HepG2 (cell line): ENCODE measurements around the gene LSM12. TPM values are rescaled to one million over a fixed set of nuclear protein-coding genes. Genes with fewer than 3 reads are reported as not detected.

Source experiments
- ATAC-seq: fragments of 200-7000 bp; cut with Tn5 transposase; 3 replicates; pipeline ENCODE4 v1.9.1; 2020; ENCODE audit warnings: mild to moderate bottlenecking, moderate library complexity
- BruUV-seq: library from RNA; stranded (reverse); fragments of 400-500 nt; replicated peaks from 2 replicates; lab custom pipeline; 2021; lab: Mats Ljungman, UMichigan
- CTCF ChIA-PET: fragments of 300-600 bp; formaldehyde crosslinking; extraction: SDS; loops from one replicate; lab custom pipeline; 2021; ENCODE audit warnings: low total read pairs, inconsistent platforms, low intra/inter-chr PET ratio; lab: Yijun Ruan, JAX
- POLR2A ChIA-PET: fragments of 350-600 bp; sonication (Branson Sonifier 250); formaldehyde crosslinking; loops from one replicate; lab custom pipeline; 2020; ENCODE audit warnings: antibody characterized with exemption, inconsistent platforms; lab: Yijun Ruan, JAX
- DNase-seq: peaks from one replicate; pipeline ENCODE4 v3.0.0-alpha.2; 2015; ENCODE audit warnings: low spot score
- FAIRE-seq: peaks from 3 replicates; lab custom pipeline; 2011; peaks lifted over from hg19 to GRCh38; lab: Jason Lieb, UNC
- H2AFZ ChIP-seq: one replicate; pipeline ENCODE4 v1.6.1; 2011; ENCODE audit warnings: low read length, inconsistent platforms
- H3K27ac ChIP-seq: fragments of 300-600 bp; 3 replicates; pipeline ENCODE4 v1.8.0; 2011; ENCODE audit warnings: mixed run types, mild to moderate bottlenecking, mixed read lengths, low read length, inconsistent platforms; ENCODE audit not compliant: insufficient read depth; ENCODE audit errors: extremely low read length
- H3K27me3 ChIP-seq, 2 experiments: fragments of 200-600 bp in 1 of 2; 2 replicates in 1 of 2; 3 replicates in 1 of 2; pipeline versions ENCODE4 v1.6.0 to v1.8.0; 2011; ENCODE audit warnings: low read length in 2 of 2, mild to moderate bottlenecking in 2 of 2, moderate library complexity in 2 of 2, inconsistent platforms in 1 of 2; ENCODE audit not compliant: insufficient read depth in 2 of 2, control insufficient read depth in 1 of 2
- H3K36me3 ChIP-seq, 2 experiments: fragments of 200-600 bp in 1 of 2; replicated peaks in 1 of 2; 2 replicates in 1 of 2; 3 replicates in 1 of 2; pipeline versions ENCODE4 v1.5.1 to v1.8.0; 2011; ENCODE audit warnings: low read length in 2 of 2, inconsistent platforms in 1 of 2; ENCODE audit not compliant: insufficient read depth in 2 of 2, control insufficient read depth in 1 of 2
- H3K4me1 ChIP-seq: 2 replicates; pipeline ENCODE4 v1.5.1; 2012; ENCODE audit warnings: low read length, inconsistent platforms; ENCODE audit not compliant: insufficient read depth
- H3K4me2 ChIP-seq: 2 replicates; pipeline ENCODE4 v1.6.0; 2011; ENCODE audit warnings: low read depth, low read length, inconsistent platforms
- H3K4me3 ChIP-seq, 3 experiments: fragments of 200-600 bp in 1 of 3; sonication (generic), shearing (Covaris generic) in 1 of 3; replicated peaks in 1 of 3; 2 replicates each; pipeline ENCODE4 v1.5.1; 2011 to 2016; ENCODE audit warnings: low read length in 3 of 3, inconsistent platforms in 2 of 3, low read depth in 2 of 3, mild to moderate bottlenecking in 2 of 3, control low read depth in 1 of 3, mixed read lengths in 1 of 3; ENCODE audit not compliant: insufficient read depth in 1 of 3
- H3K79me2 ChIP-seq: one replicate; pipeline ENCODE4 v1.6.1; 2011; ENCODE audit warnings: low read length, inconsistent platforms; ENCODE audit not compliant: insufficient read depth
- H3K9ac ChIP-seq: 2 replicates; pipeline ENCODE4 v1.6.0; 2011; ENCODE audit warnings: mild to moderate bottlenecking, low read depth, low read length, inconsistent platforms; ENCODE audit not compliant: insufficient read depth
- H3K9me3 ChIP-seq: 2 replicates; pipeline ENCODE4 v1.5.1; 2012; ENCODE audit warnings: mild to moderate bottlenecking, low read length
- H4K20me1 ChIP-seq: 2 replicates; pipeline ENCODE4 v1.6.0; 2011; ENCODE audit warnings: inconsistent platforms, mild to moderate bottlenecking, low read length, moderate library complexity; ENCODE audit not compliant: insufficient read depth
- BORCS8-MEF2B ChIP-seq: sonication (generic); formaldehyde crosslinking; IDR thresholded peaks from 2 replicates; pipeline ENCODE4 v1.8.0; 2022; ENCODE audit warnings: mild to moderate bottlenecking, missing genetic modification reagents
- GATAD1 ChIP-seq: IDR thresholded peaks from 2 replicates; pipeline ENCODE4 v1.6.1; 2016; ENCODE audit warnings: missing genetic modification reagents, missing compliant biosample characterization
- MEIS2 ChIP-seq: sonication (generic); formaldehyde crosslinking; IDR thresholded peaks from 2 replicates; pipeline ENCODE4 v1.9.0; 2021; ENCODE audit warnings: mild to moderate bottlenecking, missing genetic modification reagents
- PITX1 ChIP-seq: sonication (generic); formaldehyde crosslinking; IDR thresholded peaks from 2 replicates; pipeline ENCODE4 v1.5.1; 2020; ENCODE audit warnings: mild to moderate bottlenecking, missing genetic modification reagents
- POLR2A ChIP-seq, 2 experiments: IDR thresholded peaks; 2 replicates each; pipeline ENCODE4 v1.6.1; 2011; ENCODE audit warnings: low read depth in 2 of 2, low read length in 2 of 2, mild to moderate bottlenecking in 1 of 2, moderate library complexity in 1 of 2; ENCODE audit not compliant: insufficient read depth in 1 of 2
- POLR2G ChIP-seq: fragments of 200-400 bp; formaldehyde crosslinking; IDR thresholded peaks from 2 replicates; pipeline ENCODE4 v1.6.1; 2018; ENCODE audit warnings: mild to moderate bottlenecking, low read depth, low read length, moderate library complexity
- PTBP1 ChIP-seq: fragments of 200-400 bp; formaldehyde crosslinking; IDR thresholded peaks from 2 replicates; pipeline ENCODE4 v1.6.1; 2018; ENCODE audit warnings: low read length, low read depth; ENCODE audit not compliant: poor library complexity, severe bottlenecking
- ZFP36L2 ChIP-seq: sonication (generic); formaldehyde crosslinking; IDR thresholded peaks from 2 replicates; pipeline ENCODE4 v1.4.0; 2020; ENCODE audit warnings: missing genetic modification reagents
- ZNF484 ChIP-seq: sonication (generic); formaldehyde crosslinking; IDR thresholded peaks from 2 replicates; pipeline ENCODE4 v1.5.1; 2020; ENCODE audit warnings: mild to moderate bottlenecking, low read depth, missing genetic modification reagents, borderline replicate concordance
- ZNF576 ChIP-seq: sonication (generic); formaldehyde crosslinking; IDR thresholded peaks from 2 replicates; pipeline ENCODE4 v1.4.0; 2020; ENCODE audit warnings: mild to moderate bottlenecking, missing genetic modification reagents
- ZNF7 ChIP-seq: IDR thresholded peaks from 2 replicates; pipeline ENCODE4 v1.6.1; 2016; ENCODE audit warnings: missing biosample characterization, missing genetic modification reagents
- ZNF747 ChIP-seq: sonication (generic); formaldehyde crosslinking; IDR thresholded peaks from 2 replicates; pipeline ENCODE4 v1.8.1; 2023; ENCODE audit warnings: missing genetic modification reagents, mild to moderate bottlenecking, borderline replicate concordance
- ZNF768 ChIP-seq: sonication (generic); formaldehyde crosslinking; IDR thresholded peaks from 2 replicates; pipeline ENCODE4 v1.4.0; 2020; ENCODE audit warnings: missing genetic modification reagents
- ZNF777 ChIP-seq: sonication (generic); formaldehyde crosslinking; IDR thresholded peaks from 2 replicates; pipeline ENCODE4 v1.4.0; 2020; ENCODE audit warnings: missing genetic modification reagents
- ZNF883 ChIP-seq: sonication (generic); formaldehyde crosslinking; IDR thresholded peaks from 2 replicates; pipeline ENCODE4 v1.5.1; 2020; ENCODE audit warnings: mild to moderate bottlenecking, missing genetic modification reagents; ENCODE audit errors: not compliant biosample characterization
- ZUFSP ChIP-seq: sonication (generic); formaldehyde crosslinking; IDR thresholded peaks from 2 replicates; pipeline ENCODE4 v1.9.0; 2021; ENCODE audit warnings: missing genetic modification reagents, mild to moderate bottlenecking, borderline replicate concordance
- WGBS: methylation state at CpG from one replicate; pipeline ENCODE4 v1.1.6; 2017; ENCODE audit warnings: low lambda C conversion rate; 5-methylcytosine and 5-hydroxymethylcytosine counted together
- in situ Hi-C: cut with HindIII; loops from 2 replicates; pipeline ENCODE4 v1.10.0; 2017; ENCODE audit warnings: low pct_unique_long_range_greater_than_20kb; ENCODE audit not compliant: extremely low pct_ligation_motif_present
- intact Hi-C: fragments of 100-400 bp; cut with micrococcal nuclease; formaldehyde crosslinking; loops from one replicate; pipeline ENCODE4 v1.10.0; 2022; ENCODE audit not compliant: unreplicated experiment
- polyA plus RNA-seq, 8 experiments: library from polyadenylated mRNA; depleted of rRNA in 3 of 8; stranded (reverse) in 7 of 8; unstranded in 1 of 8; fragments of >200 nt; fragmentation: Illumina TruSeq in 4 of 8; extraction: Trizol in 4 of 8; gene quantifications; 2 replicates each; pipeline versions ENCODE4 v1.2.1 to v1.2.3, GENCODE V29; 2011 to 2016; ENCODE audit warnings: low read depth in 4 of 8, missing spikeins in 1 of 8, mixed read lengths in 1 of 8; ENCODE audit not compliant: insufficient read depth in 1 of 8
- total RNA-seq, 5 experiments: library from RNA; depleted of rRNA; stranded (reverse); fragments of >200 nt; fragmentation: Illumina TruSeq; extraction: Trizol; gene quantifications; 2 replicates each; pipeline ENCODE4 v1.2.3, GENCODE V29; 2016; ENCODE audit warnings: low read depth in 1 of 5
- TF ChIP-seq, protein P1 (sequence below): sonication (generic); formaldehyde crosslinking; IDR thresholded peaks from 2 replicates; pipeline ENCODE4 v1.8.1; 2023; ENCODE audit warnings: mild to moderate bottlenecking, missing genetic modification reagents
- TF ChIP-seq, protein P2 (sequence below): sonication (generic); formaldehyde crosslinking; IDR thresholded peaks from 2 replicates; pipeline ENCODE4 v1.5.0; 2020; ENCODE audit warnings: missing genetic modification reagents, mild to moderate bottlenecking, borderline replicate concordance

Gene LSM12
- total and polyA plus RNA-seq, 2 of the 13 experiments (the other 11 are each of a cell fraction or from before 2014, with no cell fraction given), result 52.8 to 55.7 TPM

DNA sequence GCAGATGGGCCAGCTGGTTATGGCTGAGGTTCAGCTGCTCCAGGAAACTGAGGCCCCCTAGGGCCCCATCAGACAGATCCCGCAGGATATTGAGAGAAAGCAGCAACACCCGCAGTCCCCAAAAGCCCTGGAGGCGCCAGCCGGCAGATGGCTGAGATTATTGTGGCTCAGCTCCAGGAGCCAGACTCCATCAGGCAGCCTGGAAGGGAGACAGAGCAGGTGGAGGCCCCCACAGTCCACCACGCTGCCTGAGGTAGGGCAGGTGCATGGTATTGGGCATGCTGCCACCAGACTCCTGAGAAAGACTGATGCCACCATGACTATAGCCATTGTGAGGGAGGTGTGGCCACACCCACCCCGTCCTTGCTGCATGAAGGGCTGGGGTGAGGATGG lies 42.2 kb downstream of the LSM12 start (continued):
- TF ChIP-seq POLR2A (IDR thresholded peaks at IDR 0.05; ENCODE audit: insufficient read depth in 1 of 2, low read depth in 2 of 2, low read length in 2 of 2) (0 out of 4 replicates have a peak, but pooled peaks of 1 of the 2 experiments have one; percentile 35), ZNF576 (CRISPR knock-in tag) (no peak), ZNF883 (CRISPR knock-in tag) (no peak), PTBP1 (no peak), POLR2G (0 out of 2 replicates have a peak, but pooled peaks have one; percentile 0), ZNF484 (CRISPR knock-in tag) (no peak), ZNF747 (no peak), ZFP36L2 (CRISPR knock-in tag) (no peak)
- TF ChIP-seq, all 625 proteins: peak for 4

DNA sequence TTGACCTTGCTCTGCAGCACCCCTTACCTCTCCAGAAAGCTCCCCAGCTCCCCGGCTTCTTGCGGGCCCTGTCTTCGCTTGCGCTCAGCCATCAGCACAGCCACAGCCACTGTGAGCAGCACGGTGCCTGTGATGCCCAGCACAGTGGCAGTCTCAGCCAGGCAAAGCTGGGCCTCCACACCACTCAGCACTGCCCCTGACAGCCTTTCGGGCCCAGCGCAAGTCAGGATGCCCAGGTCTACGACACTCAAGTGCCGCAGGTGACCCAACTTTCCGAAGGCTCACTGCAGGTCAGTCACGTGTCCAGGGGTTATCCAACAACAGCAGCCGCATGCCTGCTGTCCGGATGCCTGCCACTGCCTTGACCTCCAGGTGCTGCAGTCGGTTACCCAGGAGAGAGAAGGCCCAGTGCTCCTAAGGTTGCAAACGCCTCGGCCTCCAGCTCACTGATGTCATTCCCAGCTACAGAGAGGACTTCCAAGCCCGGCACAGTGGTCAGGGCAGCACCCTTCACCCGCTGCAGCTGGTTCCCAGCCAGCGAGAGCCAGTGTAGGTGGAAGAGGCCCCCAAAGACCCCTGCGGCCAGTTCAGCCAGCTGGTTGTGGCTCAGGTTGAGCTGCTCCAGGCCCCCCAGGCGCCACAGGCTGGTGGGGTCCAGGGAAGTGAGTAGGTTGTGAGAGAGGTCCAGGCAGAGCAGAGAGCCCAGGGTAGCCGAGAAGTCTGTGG lies 42.8 kb downstream of the LSM12 start:
- Histone ChIP-seq H3K27ac (no peak overlapping the region), H3K79me2 (no peaks in the 10 kb centered on the region), H3K9me3 (no peaks in the 10 kb centered on the region), H3K9ac (no peak overlapping the region), H2AFZ (no peak overlapping the region), H3K4me1 (no peaks in the 10 kb centered on the region), H3K4me3 (no peak overlapping the region), H3K27me3 (no peaks in the 10 kb centered on the region), H3K4me2 (no peak overlapping the region), H3K36me3 (peaks cover 5 to 11% of the 10 kb centered on the region in 2 experiments; a peak in 3 of 5 replicates), H4K20me1 (no peaks in the 10 kb centered on the region)
- ATAC-seq, result peak; percentile 25
- ChIA-PET CTCF (no interaction called here), POLR2A (interaction anchor here (0.7 kb wide), 1 partner anchor 752 kb away, joined by 3 read pairs; no protein-coding TSS in a partner anchor)
- 96% methylated on average over 20 of the region's 22 CpGs for WGBS
- in situ Hi-C loops, result no loop called here
- intact Hi-C loops, result no loop called here
- DNase-seq, result no peak
- BruUV-seq, result no TSS peak
- no peak for FAIRE-seq
- no peak for TF ChIP-seq ZUFSP (CRISPR knock-in tag)
- peak; percentile 20; the same call in 1 of the 2 replicates for TF ChIP-seq POLR2G
- peak; percentile 32; the same call in 1 of the 2 replicates for TF ChIP-seq ZNF768 (CRISPR knock-in tag)
- no peak for TF ChIP-seq MEIS2 (CRISPR knock-in tag)
- TF ChIP-seq, protein P1, sequence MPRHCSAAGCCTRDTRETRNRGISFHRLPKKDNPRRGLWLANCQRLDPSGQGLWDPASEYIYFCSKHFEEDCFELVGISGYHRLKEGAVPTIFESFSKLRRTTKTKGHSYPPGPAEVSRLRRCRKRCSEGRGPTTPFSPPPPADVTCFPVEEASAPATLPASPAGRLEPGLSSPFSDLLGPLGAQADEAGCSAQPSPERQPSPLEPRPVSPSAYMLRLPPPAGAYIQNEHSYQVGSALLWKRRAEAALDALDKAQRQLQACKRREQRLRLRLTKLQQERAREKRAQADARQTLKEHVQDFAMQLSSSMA (CRISPR knock-in tag), result no peak
- no peak for TF ChIP-seq PITX1
- no peak for TF ChIP-seq GATAD1 (CRISPR knock-in tag)
- TF ChIP-seq ZNF777 (CRISPR knock-in tag), result no peak
- no peak for TF ChIP-seq BORCS8-MEF2B
- TF ChIP-seq ZNF7 (CRISPR knock-in tag), result no peak
- TF ChIP-seq, protein P2, sequence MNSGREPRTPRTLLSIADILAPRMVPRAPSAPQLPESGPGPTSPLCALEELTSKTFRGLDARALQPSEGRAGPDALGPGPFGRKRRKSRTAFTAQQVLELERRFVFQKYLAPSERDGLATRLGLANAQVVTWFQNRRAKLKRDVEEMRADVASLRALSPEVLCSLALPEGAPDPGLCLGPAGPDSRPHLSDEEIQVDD (CRISPR knock-in tag), result no peak
